MG63 (cell line): ENCODE results near the gene CCDC122. TPM values are rescaled to one million over a fixed set of nuclear protein-coding genes. Genes with fewer than 3 reads are reported as not detected.
"Not testable (repeated sequence)": the region's sequence is repeated elsewhere in the genome, so short reads cannot be mapped to it uniquely, and the experiment has no call there.

Experiments
- DNase-seq: peaks from one replicate; pipeline ENCODE4 v3.0.0-alpha.2; 2020
- H3K27me3 ChIP-seq: fragments of 250-450 bp; sonication (Bioruptor Pico); 2 replicates; pipeline ENCODE4 v1.5.1; 2020; ENCODE audit warnings: mild to moderate bottlenecking, moderate library complexity
- H3K36me3 ChIP-seq: fragments of 250-450 bp; sonication (Bioruptor Pico); 2 replicates; pipeline ENCODE4 v1.5.1; 2020; ENCODE audit warnings: mild to moderate bottlenecking, moderate library complexity
- H3K4me3 ChIP-seq: fragments of 250-450 bp; sonication (Bioruptor Pico); 2 replicates; pipeline ENCODE4 v1.5.1; 2020; ENCODE audit warnings: mild to moderate bottlenecking, moderate library complexity
- H3K9me3 ChIP-seq: fragments of 250-450 bp; sonication (Bioruptor Pico); 2 replicates; pipeline ENCODE4 v1.5.1; 2020; ENCODE audit warnings: mild to moderate bottlenecking, moderate library complexity
- total RNA-seq: library from RNA; depleted of rRNA; stranded (reverse); fragments of >200 nt; shearing (Covaris generic); gene quantifications from 2 replicates; pipeline ENCODE4 v1.2.3, GENCODE V29; 2014; ENCODE audit warnings: low replicate concordance

CCDC122 gene
- total RNA-seq, 1 experiment from 2014 or later = 1.4 TPM

DNA sequence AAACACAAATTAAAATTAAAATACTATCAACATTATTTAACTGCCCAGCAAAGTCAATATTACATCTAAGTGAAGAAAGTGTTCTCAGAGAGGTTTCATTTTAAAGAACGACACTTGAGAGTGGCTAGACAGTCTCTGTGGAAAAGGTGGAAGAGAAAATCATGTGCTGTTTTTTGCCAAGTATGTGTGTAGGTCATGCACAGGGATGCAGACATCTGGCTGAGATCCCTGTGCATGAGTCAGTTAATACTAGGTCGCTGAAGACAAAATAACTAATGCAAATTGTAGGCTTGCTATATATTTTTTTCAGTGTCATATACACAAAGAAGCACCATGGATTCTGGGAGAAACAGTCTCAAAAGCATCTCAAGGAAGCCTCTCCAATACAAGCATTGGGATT, 48.5 kb downstream of the CCDC122 start:
- Histone ChIP-seq H3K4me3 (no peak overlapping the region), H3K27me3 (no peaks in the 10 kb centered on the region), H3K9me3 (no peaks in the 10 kb centered on the region), H3K36me3 (no peaks in the 10 kb centered on the region)
- peak; percentile 39 for DNase-seq

GRCh38 chr13:43830497-43830881, 49.1 kb downstream of the CCDC122 start:
- Histone ChIP-seq H3K36me3 (no peaks in the 10 kb centered on the region), H3K9me3 (no peaks in the 10 kb centered on the region), H3K4me3 (peak overlapping the region; percentile 8), H3K27me3 (no peaks in the 10 kb centered on the region)
- no peak for DNase-seq

DNA sequence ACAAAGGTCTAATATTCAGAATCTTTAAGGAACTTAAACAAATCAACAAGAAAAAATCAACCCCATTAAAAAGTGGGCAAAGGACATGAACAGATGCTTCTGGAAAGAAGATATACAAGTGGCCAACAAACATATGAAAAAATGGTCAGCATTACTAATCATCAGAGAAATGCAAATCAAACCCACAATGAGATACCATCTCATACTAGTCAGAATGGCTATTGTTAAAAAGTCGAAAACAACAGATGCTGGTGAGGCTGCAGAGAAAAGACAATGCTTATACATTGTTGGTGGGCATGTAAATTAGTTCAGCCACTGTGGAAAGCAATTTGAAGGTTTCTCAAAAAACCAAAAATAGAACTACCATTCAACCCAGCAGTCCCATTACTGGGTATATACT, 54.9 kb downstream of the CCDC122 start:
- H3K36me3 ChIP-seq, H3K4me3 ChIP-seq, DNase-seq, H3K9me3 ChIP-seq, H3K27me3 ChIP-seq: not testable (repeated sequence)

DNA sequence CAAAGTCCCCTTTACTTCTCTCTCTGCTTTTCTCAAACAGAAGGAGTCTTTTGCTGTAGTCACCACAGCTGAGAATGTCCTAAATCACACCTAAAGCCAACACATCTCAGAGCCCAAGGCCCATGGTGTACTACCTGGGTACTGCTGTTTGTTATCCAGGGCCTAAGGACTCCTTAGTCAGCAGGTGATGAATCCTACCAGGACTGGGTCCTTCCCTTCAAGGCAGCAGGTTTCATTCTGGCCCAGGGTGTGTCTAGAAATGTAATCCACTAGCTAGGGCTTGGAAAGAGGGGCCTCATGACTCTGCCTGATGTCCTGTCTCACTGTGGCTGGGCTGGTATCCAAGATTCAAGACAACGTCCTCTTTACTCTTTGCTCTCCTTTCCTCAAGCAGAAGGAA, 56.6 kb downstream of the CCDC122 start:
- Histone ChIP-seq H3K9me3 (no peaks in the 10 kb centered on the region), H3K27me3 (no peaks in the 10 kb centered on the region), H3K36me3 (no peaks in the 10 kb centered on the region), H3K4me3 (no peak overlapping the region)
- DNase-seq = no peak

- Histone ChIP-seq H3K27me3 (no peaks in the 10 kb centered on the region), H3K4me3 (no peak overlapping the region), H3K9me3 (no peaks in the 10 kb centered on the region), H3K36me3 (no peaks in the 10 kb centered on the region)
- no peak for DNase-seq
These were observed 63.1 kb downstream of the CCDC122 start for GRCh38 chr13:43816401-43816889.

DNA sequence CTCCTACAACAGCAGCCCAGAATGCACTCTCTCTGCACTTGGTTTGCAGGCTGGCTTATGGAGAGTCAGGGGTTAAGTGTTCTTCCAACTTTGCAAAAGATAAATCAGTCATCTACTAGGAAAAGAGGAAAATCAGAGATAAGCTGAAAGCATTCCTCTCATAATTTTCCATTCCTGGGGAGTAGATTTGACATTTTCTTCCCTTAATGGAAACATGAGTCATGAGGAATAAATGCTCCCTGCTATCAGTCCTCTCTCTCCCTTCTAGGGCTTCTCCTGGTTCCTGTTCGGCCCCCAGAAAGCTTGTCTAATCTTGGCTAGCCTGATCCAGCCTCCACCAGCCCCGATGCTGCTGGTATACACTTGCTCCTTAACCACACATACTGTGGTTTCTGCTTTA, 64.3 kb downstream of the CCDC122 start:
- no peaks in the 10 kb centered on the region for H3K36me3 ChIP-seq
- no peaks in the 10 kb centered on the region for H3K9me3 ChIP-seq
- no peak overlapping the region for H3K4me3 ChIP-seq

DNA sequence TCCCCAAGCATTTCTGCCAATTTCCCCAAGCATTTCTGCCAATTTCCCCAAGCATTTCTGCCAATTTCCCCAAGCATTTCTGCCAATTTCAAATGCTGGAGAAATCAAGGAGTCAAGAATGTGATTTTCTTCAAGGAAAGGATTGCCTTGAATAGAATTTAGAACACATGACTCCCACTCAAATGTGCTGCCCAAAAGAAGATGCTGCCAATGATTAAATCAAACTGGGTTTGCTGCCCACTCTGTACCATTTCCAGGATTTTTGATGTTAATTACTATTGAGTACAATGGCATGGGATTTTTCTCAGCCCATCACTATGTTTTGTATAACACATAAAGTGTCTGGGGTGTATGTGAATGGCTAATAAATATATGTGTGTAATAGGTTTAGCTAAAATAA, 70.9 kb downstream of the CCDC122 start:
- DNase-seq = no peak
- no peaks in the 10 kb centered on the region for H3K36me3 ChIP-seq

More for the DNA sequence above, 64.3 kb downstream of the CCDC122 start:
- no peaks in the 10 kb centered on the region for H3K27me3 ChIP-seq
- DNase-seq = peak; percentile 12

GRCh38 chr13:43805681-43806128, 73.8 kb downstream of the CCDC122 start:
- Histone ChIP-seq H3K4me3 (no peak overlapping the region), H3K9me3 (no peaks in the 10 kb centered on the region), H3K27me3 (no peaks in the 10 kb centered on the region), H3K36me3 (no peaks in the 10 kb centered on the region)
- no peak for DNase-seq

More for the DNA sequence above, 70.9 kb downstream of the CCDC122 start:
- Histone ChIP-seq H3K27me3 (no peaks in the 10 kb centered on the region), H3K9me3 (no peaks in the 10 kb centered on the region), H3K4me3 (no peak overlapping the region)

DNA sequence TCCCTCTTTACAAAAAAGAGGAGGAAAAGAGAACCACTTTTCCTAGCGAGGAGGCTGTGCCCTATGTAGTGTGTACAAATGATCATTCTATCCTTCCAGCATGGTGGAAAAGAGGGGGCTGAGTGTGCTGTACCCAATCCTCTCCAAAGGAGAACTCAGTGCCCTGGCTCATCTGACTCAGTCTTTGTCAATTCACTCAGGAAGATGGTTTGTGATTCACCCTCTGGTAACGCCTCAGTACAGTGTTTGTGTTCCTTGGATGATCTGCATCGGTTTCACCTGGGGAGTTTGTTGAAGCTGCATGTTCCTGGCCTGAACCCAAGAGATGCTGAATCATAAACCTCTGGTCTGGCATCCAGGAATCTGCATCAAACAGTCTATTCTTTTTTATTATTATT, 74.5 kb downstream of the CCDC122 start:
- H3K4me3 ChIP-seq = no peak overlapping the region
- no peaks in the 10 kb centered on the region for H3K36me3 ChIP-seq
- no peaks in the 10 kb centered on the region for H3K27me3 ChIP-seq
- DNase-seq = peak; percentile 69
- H3K9me3 ChIP-seq = no peaks in the 10 kb centered on the region

GRCh38 chr13:43804461-43805070, 75.0 kb downstream of the CCDC122 start:
- no peaks in the 10 kb centered on the region for H3K27me3 ChIP-seq
- H3K36me3 ChIP-seq = no peaks in the 10 kb centered on the region
- no peaks in the 10 kb centered on the region for H3K9me3 ChIP-seq
- no peak for DNase-seq
- no peak overlapping the region for H3K4me3 ChIP-seq

DNA sequence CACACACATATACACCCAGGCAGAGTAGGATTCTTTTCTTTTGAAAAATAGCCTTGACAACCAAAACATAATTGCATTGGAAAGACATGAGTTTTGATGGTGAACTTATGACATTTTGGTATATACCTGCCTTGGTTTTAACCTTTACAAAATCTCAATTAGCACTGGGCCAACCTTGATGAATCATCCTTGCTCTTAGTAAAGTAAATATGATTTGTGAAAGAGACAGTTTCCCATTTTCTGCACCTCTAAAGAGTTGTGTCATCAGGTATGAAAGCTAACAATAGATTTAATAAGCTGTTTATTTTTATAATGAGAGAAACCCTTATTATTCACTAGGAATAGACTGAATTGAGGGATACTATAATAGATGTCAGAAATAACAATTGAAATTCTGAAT, 77.0 kb downstream of the CCDC122 start:
- H3K27me3 ChIP-seq = no peaks in the 10 kb centered on the region
- H3K9me3 ChIP-seq = no peaks in the 10 kb centered on the region
- no peak for DNase-seq
- H3K36me3 ChIP-seq = no peaks in the 10 kb centered on the region
- no peak overlapping the region for H3K4me3 ChIP-seq

DNA sequence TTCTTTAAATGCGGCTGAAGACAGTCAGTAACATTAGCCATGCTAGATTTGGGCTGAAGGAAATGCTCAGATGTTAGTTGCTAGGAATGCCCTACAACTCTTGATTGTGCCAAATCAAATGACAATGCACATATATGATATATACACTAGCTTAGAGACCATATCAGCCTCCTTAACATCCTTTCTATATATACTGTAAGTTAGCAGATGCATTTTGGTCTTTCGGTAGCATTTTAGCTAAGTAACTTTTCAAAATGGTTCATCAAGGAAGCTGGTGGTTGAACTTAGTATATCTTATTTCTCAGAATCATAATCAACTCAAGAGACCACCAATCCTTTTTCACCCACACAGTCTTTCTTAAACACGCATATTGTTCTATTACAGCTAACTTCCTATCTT, 78.7 kb downstream of the CCDC122 start:
- DNase-seq = no peak
- H3K36me3 ChIP-seq = no peaks in the 10 kb centered on the region
- no peak overlapping the region for H3K4me3 ChIP-seq
- no peaks in the 10 kb centered on the region for H3K9me3 ChIP-seq
- no peaks in the 10 kb centered on the region for H3K27me3 ChIP-seq

- no peaks in the 10 kb centered on the region for H3K9me3 ChIP-seq
- no peak overlapping the region for H3K4me3 ChIP-seq
- H3K36me3 ChIP-seq = no peaks in the 10 kb centered on the region
- DNase-seq = no peak
- no peaks in the 10 kb centered on the region for H3K27me3 ChIP-seq
These were observed 80.3 kb downstream of the CCDC122 start for GRCh38 chr13:43799191-43799590.

GRCh38 chr13:43797869-43798268, 81.7 kb downstream of the CCDC122 start:
- Histone ChIP-seq H3K9me3 (no peaks in the 10 kb centered on the region), H3K36me3 (no peaks in the 10 kb centered on the region), H3K27me3 (no peaks in the 10 kb centered on the region), H3K4me3 (no peak overlapping the region)
- DNase-seq = no peak

GRCh38 chr13:43797159-43797558, 82.4 kb downstream of the CCDC122 start:
- no peak for DNase-seq
- Histone ChIP-seq H3K36me3 (no peaks in the 10 kb centered on the region), H3K4me3 (no peak overlapping the region), H3K27me3 (no peaks in the 10 kb centered on the region), H3K9me3 (no peaks in the 10 kb centered on the region)

- no peaks in the 10 kb centered on the region for H3K9me3 ChIP-seq
- no peak overlapping the region for H3K4me3 ChIP-seq
- DNase-seq = no peak
- H3K27me3 ChIP-seq = no peaks in the 10 kb centered on the region
- H3K36me3 ChIP-seq = no peaks in the 10 kb centered on the region
These were observed 85.1 kb downstream of the CCDC122 start for GRCh38 chr13:43794416-43794815.

- Histone ChIP-seq H3K4me3 (no peak overlapping the region), H3K36me3 (no peaks in the 10 kb centered on the region), H3K9me3 (no peaks in the 10 kb centered on the region), H3K27me3 (no peaks in the 10 kb centered on the region)
- DNase-seq = no peak
These were observed 87.3 kb downstream of the CCDC122 start for GRCh38 chr13:43792076-43792881.

GRCh38 chr13:43787997-43788396, 91.5 kb downstream of the CCDC122 start:
- H3K4me3 ChIP-seq = peak overlapping the region; percentile 62; the same call in 1 of the 2 replicates
- DNase-seq = no peak
- H3K9me3 ChIP-seq = no peaks in the 10 kb centered on the region
- H3K27me3 ChIP-seq = no peaks in the 10 kb centered on the region
- H3K36me3 ChIP-seq = no peaks in the 10 kb centered on the region
